ES-I3 (cell line): Measurements from ENCODE around the gene G6PD.
"Not testable (repeated sequence)": the region's sequence is repeated elsewhere in the genome, so short reads cannot be mapped to it uniquely, and the experiment has no call there.

Source experiments
- H3K36me3 ChIP-seq: 2 replicates; pipeline ENCODE4 v1.6.1; 2013; ENCODE audit warnings: mild to moderate bottlenecking, low read length, control low read depth, moderate library complexity; ENCODE audit not compliant: insufficient read depth
- H3K4me1 ChIP-seq: 2 replicates; pipeline ENCODE4 v1.6.1; 2013; ENCODE audit warnings: mild to moderate bottlenecking, control low read depth, low read length; ENCODE audit not compliant: insufficient read depth
- H3K9ac ChIP-seq: 2 replicates; pipeline ENCODE4 v1.6.1; 2013; ENCODE audit warnings: low read depth, mild to moderate bottlenecking, low read length, moderate library complexity
- H3K9me3 ChIP-seq: 2 replicates; pipeline ENCODE4 v1.6.1; 2013; ENCODE audit warnings: mild to moderate bottlenecking, low read length, moderate library complexity; ENCODE audit not compliant: control insufficient read depth, insufficient read depth

Gene G6PD

GRCh38 chrX:154558060-154558690 is 11.5 kb upstream of the G6PD start:
- H3K9me3 ChIP-seq, H3K36me3 ChIP-seq, H3K9ac ChIP-seq, H3K4me1 ChIP-seq: not testable (repeated sequence)

- not testable (repeated sequence) for H3K36me3 ChIP-seq, H3K4me1 ChIP-seq, H3K9me3 ChIP-seq, H3K9ac ChIP-seq
Measured at GRCh38 chrX:154552112-154552806, 5.6 kb upstream of the G6PD start.

GRCh38 chrX:154549766-154550165 is 3.1 kb upstream of the G6PD start:
- no peaks in the 10 kb centered on the region for H3K9me3 ChIP-seq
- no peak overlapping the region for H3K9ac ChIP-seq
- no peaks in the 10 kb centered on the region for H3K4me1 ChIP-seq
- no peaks in the 10 kb centered on the region for H3K36me3 ChIP-seq

- H3K36me3 ChIP-seq: no peaks in the 10 kb centered on the region
- peak overlapping the region; percentile 93 for H3K9ac ChIP-seq
- H3K4me1 ChIP-seq: no peaks in the 10 kb centered on the region; the same call in 1 of the 2 replicates
- H3K9me3 ChIP-seq: no peaks in the 10 kb centered on the region
Measured at GRCh38 chrX:154548028-154548316, 1.3 kb upstream of the G6PD start.

- peak within 1 kb of the TSS; percentile 93 for H3K9ac ChIP-seq
- H3K9me3 ChIP-seq: no peaks in the 10 kb centered on the region
- no peaks in the 10 kb centered on the region for H3K36me3 ChIP-seq
- H3K4me1 ChIP-seq: peaks cover 3% of the 10 kb centered on the region; the same call in 1 of the 2 replicates
Measured at GRCh38 chrX:154547245-154548027, 790 bp upstream of the G6PD start, which contains the start of gene IKBKG. IKBKG (plus strand) TSS chrX:154547620; CDS start chrX:154552003, 4,383 bp downstream.

GRCh38 chrX:154545673-154546274 is 872 bp downstream of the G6PD start:
- Histone ChIP-seq H3K9me3 (no peaks in the 10 kb centered on the region), H3K4me1 (peaks cover 16% of the 10 kb centered on the region; the same call in 1 of the 2 replicates), H3K9ac (peak overlapping the region; percentile 84; the same call in 1 of the 2 replicates), H3K36me3 (no peaks in the 10 kb centered on the region; the same call in 1 of the 2 replicates)

- no peak overlapping the region for H3K9ac ChIP-seq
- no peaks in the 10 kb centered on the region; the same call in 1 of the 2 replicates for H3K36me3 ChIP-seq
- H3K9me3 ChIP-seq: no peaks in the 10 kb centered on the region
- peaks cover 16% of the 10 kb centered on the region; the same call in 1 of the 2 replicates for H3K4me1 ChIP-seq
Measured at GRCh38 chrX:154542723-154543424, 3.8 kb downstream of the G6PD start.

GRCh38 chrX:154541896-154542722 is 4.5 kb downstream of the G6PD start:
- Histone ChIP-seq H3K9me3 (no peaks in the 10 kb centered on the region), H3K9ac (no peak overlapping the region), H3K36me3 (no peaks in the 10 kb centered on the region; the same call in 1 of the 2 replicates), H3K4me1 (peaks cover 16% of the 10 kb centered on the region; the same call in 1 of the 2 replicates)

GRCh38 chrX:154541589-154541895 is 5.1 kb downstream of the G6PD start:
- peaks cover 16% of the 10 kb centered on the region; the same call in 1 of the 2 replicates for H3K4me1 ChIP-seq
- no peaks in the 10 kb centered on the region for H3K9me3 ChIP-seq
- no peaks in the 10 kb centered on the region; the same call in 1 of the 2 replicates for H3K36me3 ChIP-seq
- no peak overlapping the region for H3K9ac ChIP-seq

GRCh38 chrX:154540897-154541535 is 5.6 kb downstream of the G6PD start:
- Histone ChIP-seq H3K36me3 (no peaks in the 10 kb centered on the region; the same call in 1 of the 2 replicates), H3K9me3 (no peaks in the 10 kb centered on the region), H3K4me1 (peaks cover 16% of the 10 kb centered on the region; the same call in 1 of the 2 replicates), H3K9ac (no peak overlapping the region)

GRCh38 chrX:154540365-154540764 is 6.3 kb downstream of the G6PD start:
- H3K36me3 ChIP-seq, H3K9me3 ChIP-seq, H3K9ac ChIP-seq: not testable (repeated sequence)
- H3K4me1 ChIP-seq: peaks cover 16% of the 10 kb centered on the region; the same call in 1 of the 2 replicates

GRCh38 chrX:154539077-154539476 is 7.6 kb downstream of the G6PD start:
- no peak overlapping the region for H3K9ac ChIP-seq
- H3K4me1 ChIP-seq: peaks cover 16% of the 10 kb centered on the region; the same call in 1 of the 2 replicates
- no peaks in the 10 kb centered on the region; the same call in 1 of the 2 replicates for H3K36me3 ChIP-seq
- no peaks in the 10 kb centered on the region for H3K9me3 ChIP-seq

- Histone ChIP-seq H3K9me3 (no peaks in the 10 kb centered on the region), H3K9ac (no peak overlapping the region), H3K4me1 (peaks cover 6% of the 10 kb centered on the region; the same call in 1 of the 2 replicates), H3K36me3 (no peaks in the 10 kb centered on the region; the same call in 1 of the 2 replicates)
Measured at GRCh38 chrX:154535892-154536291, 10.8 kb downstream of the G6PD start.
